T-helper 1 cell treated with Interleukin-12 subunit alpha and Interleukin-12 subunit beta and Interleukin-4 antibody, amounts not matched to agents 30 μg/mL and 1 μg/mL, for 36 hours (primary cell): ENCODE results near the gene CNPY1.

Experiments
- H3K27ac Mint-ChIP-seq: one replicate; pipeline ENCODE4 v1.8.0; 2021; ENCODE audit warnings: mild to moderate bottlenecking, mixed read lengths
- H3K27me3 Mint-ChIP-seq: one replicate; pipeline ENCODE4 v1.8.0; 2021; ENCODE audit warnings: low read depth, mixed read lengths
- H3K36me3 Mint-ChIP-seq: one replicate; pipeline ENCODE4 v1.8.0; 2021; ENCODE audit warnings: low read depth, mixed read lengths
- H3K4me1 Mint-ChIP-seq: one replicate; pipeline ENCODE4 v1.8.0; 2021; ENCODE audit warnings: low read depth, mixed read lengths
- H3K4me3 Mint-ChIP-seq: one replicate; pipeline ENCODE4 v1.8.0; 2021; ENCODE audit warnings: mild to moderate bottlenecking, moderate library complexity, mixed read lengths
- H3K9me3 Mint-ChIP-seq: one replicate; pipeline ENCODE4 v1.8.0; 2021; ENCODE audit warnings: mixed read lengths

Gene CNPY1

GRCh38 chr7:155464183-155464582 is 82.2 kb downstream of the CNPY1 start:
- H3K36me3 Mint-ChIP-seq = peaks cover 2% of the 10 kb centered on the region
- H3K27ac Mint-ChIP-seq = no peak overlapping the region
- peaks cover 2% of the 10 kb centered on the region for H3K4me1 Mint-ChIP-seq
- peaks cover 93% of the 10 kb centered on the region for H3K27me3 Mint-ChIP-seq
- no peak overlapping the region for H3K4me3 Mint-ChIP-seq
- H3K9me3 Mint-ChIP-seq = no peaks in the 10 kb centered on the region

- Mint-ChIP-seq H3K9me3 (no peaks in the 10 kb centered on the region), H3K27me3 (peaks cover 85% of the 10 kb centered on the region), H3K27ac (no peak overlapping the region), H3K36me3 (peaks cover 3% of the 10 kb centered on the region), H3K4me1 (peaks cover 3% of the 10 kb centered on the region), H3K4me3 (no peak overlapping the region)
Measured at GRCh38 chr7:155463114-155463811, 83.1 kb downstream of the CNPY1 start.

- H3K27me3 Mint-ChIP-seq = peaks cover 79% of the 10 kb centered on the region
- no peak overlapping the region for H3K4me3 Mint-ChIP-seq
- H3K27ac Mint-ChIP-seq = peak overlapping the region; percentile 26
- H3K36me3 Mint-ChIP-seq = peaks cover 3% of the 10 kb centered on the region
- peaks cover 3% of the 10 kb centered on the region for H3K4me1 Mint-ChIP-seq
- H3K9me3 Mint-ChIP-seq = no peaks in the 10 kb centered on the region
Measured at GRCh38 chr7:155462163-155462735, 84.1 kb downstream of the CNPY1 start.

GRCh38 chr7:155461631-155462030 is 84.7 kb downstream of the CNPY1 start:
- H3K27ac Mint-ChIP-seq = no peak overlapping the region
- no peaks in the 10 kb centered on the region for H3K9me3 Mint-ChIP-seq
- peaks cover 3% of the 10 kb centered on the region for H3K4me1 Mint-ChIP-seq
- peaks cover 3% of the 10 kb centered on the region for H3K36me3 Mint-ChIP-seq
- peaks cover 81% of the 10 kb centered on the region for H3K27me3 Mint-ChIP-seq
- H3K4me3 Mint-ChIP-seq = no peak overlapping the region

GRCh38 chr7:155460926-155461613 is 85.3 kb downstream of the CNPY1 start:
- H3K9me3 Mint-ChIP-seq = no peaks in the 10 kb centered on the region
- peaks cover 82% of the 10 kb centered on the region for H3K27me3 Mint-ChIP-seq
- H3K4me1 Mint-ChIP-seq = peaks cover 3% of the 10 kb centered on the region
- H3K27ac Mint-ChIP-seq = no peak overlapping the region
- H3K4me3 Mint-ChIP-seq = no peak overlapping the region
- peaks cover 3% of the 10 kb centered on the region for H3K36me3 Mint-ChIP-seq

GRCh38 chr7:155459700-155460461 is 86.5 kb downstream of the CNPY1 start:
- Mint-ChIP-seq H3K4me3 (no peak overlapping the region), H3K36me3 (peaks cover 3% of the 10 kb centered on the region), H3K27ac (peak overlapping the region; percentile 7), H3K9me3 (no peaks in the 10 kb centered on the region), H3K4me1 (peaks cover 3% of the 10 kb centered on the region), H3K27me3 (peaks cover 82% of the 10 kb centered on the region)

GRCh38 chr7:155458878-155459699 is 87.3 kb downstream of the CNPY1 start:
- Mint-ChIP-seq H3K9me3 (no peaks in the 10 kb centered on the region), H3K36me3 (peaks cover 3% of the 10 kb centered on the region), H3K27ac (peak overlapping the region; percentile 76), H3K27me3 (peaks cover 82% of the 10 kb centered on the region), H3K4me1 (peaks cover 3% of the 10 kb centered on the region), H3K4me3 (peak overlapping the region; percentile 14)

GRCh38 chr7:155458111-155458877 is 88.1 kb downstream of the CNPY1 start, which contains the start of gene EN2:
EN2 (plus strand) TSS chr7:155458129; CDS start chr7:155458378, 249 bp downstream.
- H3K4me3 Mint-ChIP-seq = peak within 1 kb of the TSS; percentile 50
- peaks cover 75% of the 10 kb centered on the region for H3K27me3 Mint-ChIP-seq
- H3K9me3 Mint-ChIP-seq = no peaks in the 10 kb centered on the region
- peak within 1 kb of the TSS; percentile 69 for H3K27ac Mint-ChIP-seq
- H3K36me3 Mint-ChIP-seq = peaks cover 3% of the 10 kb centered on the region
- peaks cover 3% of the 10 kb centered on the region for H3K4me1 Mint-ChIP-seq

GRCh38 chr7:155457544-155458110 is 88.7 kb downstream of the CNPY1 start:
- Mint-ChIP-seq H3K9me3 (no peaks in the 10 kb centered on the region), H3K27me3 (peaks cover 75% of the 10 kb centered on the region), H3K4me1 (peaks cover 3% of the 10 kb centered on the region), H3K27ac (no peak overlapping the region), H3K36me3 (peaks cover 3% of the 10 kb centered on the region), H3K4me3 (no peak overlapping the region)

- H3K4me3 Mint-ChIP-seq = peak overlapping the region; percentile 50
- H3K27ac Mint-ChIP-seq = peak overlapping the region; percentile 69
- H3K36me3 Mint-ChIP-seq = peaks cover 3% of the 10 kb centered on the region
- peaks cover 75% of the 10 kb centered on the region for H3K27me3 Mint-ChIP-seq
- peaks cover 3% of the 10 kb centered on the region for H3K4me1 Mint-ChIP-seq
- H3K9me3 Mint-ChIP-seq = no peaks in the 10 kb centered on the region
Measured at GRCh38 chr7:155456738-155457543, 89.4 kb downstream of the CNPY1 start.

- Mint-ChIP-seq H3K27ac (peak overlapping the region; percentile 23), H3K4me1 (peaks cover 3% of the 10 kb centered on the region), H3K9me3 (no peaks in the 10 kb centered on the region), H3K36me3 (peaks cover 3% of the 10 kb centered on the region), H3K27me3 (peaks cover 75% of the 10 kb centered on the region), H3K4me3 (no peak overlapping the region)
Measured at GRCh38 chr7:155455776-155456737, 90.3 kb downstream of the CNPY1 start.
